ENCODE results near the gene DGLUCY.

DNA sequence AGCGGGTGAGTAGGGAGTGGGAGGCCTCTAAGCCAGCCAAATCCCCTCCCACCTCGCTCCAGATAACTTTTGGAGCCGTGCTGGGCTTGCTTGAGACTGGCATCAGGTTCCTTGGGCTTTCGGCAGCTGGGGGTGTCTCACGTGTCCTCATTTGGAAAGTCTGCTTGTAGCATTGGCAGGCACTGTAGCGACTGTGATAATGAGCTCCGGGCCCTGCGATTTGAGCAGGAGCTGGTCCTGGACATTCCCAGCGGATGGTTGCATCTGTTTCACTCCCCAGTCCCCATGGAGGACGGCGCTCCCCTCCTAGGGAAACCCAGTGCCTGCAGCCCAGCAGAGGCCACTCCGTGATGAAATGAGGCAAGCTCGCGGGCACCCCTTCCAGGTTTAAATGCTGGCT is 49.4 kb downstream of the DGLUCY start:
- no peak for TF ChIP-seq EP300 (IDR thresholded peaks at IDR 0.05)
- TF ChIP-seq, protein P1, sequence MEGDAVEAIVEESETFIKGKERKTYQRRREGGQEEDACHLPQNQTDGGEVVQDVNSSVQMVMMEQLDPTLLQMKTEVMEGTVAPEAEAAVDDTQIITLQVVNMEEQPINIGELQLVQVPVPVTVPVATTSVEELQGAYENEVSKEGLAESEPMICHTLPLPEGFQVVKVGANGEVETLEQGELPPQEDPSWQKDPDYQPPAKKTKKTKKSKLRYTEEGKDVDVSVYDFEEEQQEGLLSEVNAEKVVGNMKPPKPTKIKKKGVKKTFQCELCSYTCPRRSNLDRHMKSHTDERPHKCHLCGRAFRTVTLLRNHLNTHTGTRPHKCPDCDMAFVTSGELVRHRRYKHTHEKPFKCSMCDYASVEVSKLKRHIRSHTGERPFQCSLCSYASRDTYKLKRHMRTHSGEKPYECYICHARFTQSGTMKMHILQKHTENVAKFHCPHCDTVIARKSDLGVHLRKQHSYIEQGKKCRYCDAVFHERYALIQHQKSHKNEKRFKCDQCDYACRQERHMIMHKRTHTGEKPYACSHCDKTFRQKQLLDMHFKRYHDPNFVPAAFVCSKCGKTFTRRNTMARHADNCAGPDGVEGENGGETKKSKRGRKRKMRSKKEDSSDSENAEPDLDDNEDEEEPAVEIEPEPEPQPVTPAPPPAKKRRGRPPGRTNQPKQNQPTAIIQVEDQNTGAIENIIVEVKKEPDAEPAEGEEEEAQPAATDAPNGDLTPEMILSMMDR (IDR thresholded peaks at IDR 0.05): no peak

Data from ovary (tissue), 3 donors.